Activated CD4-positive, alpha-beta memory T cell treated with anti-CD3 and anti-CD28 coated beads, Interleukin-2, amount 10 ng/mL, durations not matched to agents 7 days and 5 days (primary cell): Measurements from ENCODE around the gene COPS9. TPM values are rescaled to one million over a fixed set of nuclear protein-coding genes. Genes with fewer than 3 reads are reported as not detected.

Experiments used
- CTCF ChIA-PET: fragments of 350-600 bp; sonication (Branson Sonifier 250); formaldehyde crosslinking; loops from one replicate; lab custom pipeline; 2021; ENCODE audit warnings: antibody characterized with exemption, inconsistent platforms; lab: Charles Lee
- POLR2A ChIA-PET: fragments of 350-600 bp; sonication (Branson Sonifier 250); formaldehyde crosslinking; loops from one replicate; lab custom pipeline; 2021; ENCODE audit warnings: antibody characterized with exemption; lab: Charles Lee
- DNase-seq: peaks from one replicate; pipeline ENCODE4 v3.0.0-alpha.2; 2020
- H3K27ac Mint-ChIP-seq: one replicate; pipeline ENCODE4 v1.8.0; 2021; ENCODE audit warnings: mild to moderate bottlenecking, mixed read lengths
- H3K27me3 Mint-ChIP-seq: one replicate; pipeline ENCODE4 v1.8.0; 2021; ENCODE audit warnings: mixed read lengths
- H3K36me3 Mint-ChIP-seq: one replicate; pipeline ENCODE4 v1.8.0; 2021; ENCODE audit warnings: low read depth, mixed read lengths
- H3K4me1 Mint-ChIP-seq: one replicate; pipeline ENCODE4 v1.8.0; 2021; ENCODE audit warnings: mixed read lengths
- H3K4me3 Mint-ChIP-seq: one replicate; pipeline ENCODE4 v1.8.0; 2021; ENCODE audit warnings: mild to moderate bottlenecking, mixed read lengths
- H3K9me3 Mint-ChIP-seq: one replicate; pipeline ENCODE4 v1.8.0; 2021; ENCODE audit warnings: mixed read lengths
- total RNA-seq, 2 experiments: library from RNA; stranded (reverse); gene quantifications; one replicate each; pipeline ENCODE4 v1.2.3, GENCODE V29; 2021

The COPS9 gene
- total RNA-seq, 2 experiments from 2014 or later: 95.5 to 96.2 TPM

DNA sequence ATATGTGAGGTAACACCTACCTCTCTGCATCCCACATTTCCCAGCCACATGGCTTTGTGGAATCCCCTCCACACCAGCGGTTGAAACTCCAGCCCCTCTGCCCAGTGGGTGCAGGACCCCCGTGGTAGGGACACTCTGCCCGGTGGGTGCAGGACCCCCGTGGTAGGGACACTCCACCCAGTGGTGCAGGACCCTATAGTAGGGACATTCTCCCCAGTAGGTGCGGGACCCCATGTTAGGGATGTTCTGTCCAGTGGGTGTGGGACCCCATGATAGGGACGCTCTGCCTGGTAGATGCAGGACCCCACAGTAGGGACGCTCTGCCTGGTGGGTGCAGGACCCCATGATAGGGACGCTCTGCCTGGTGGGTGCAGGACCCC lies 11.5 kb downstream of the COPS9 start:
- DNase-seq: peak; percentile 14
- no peak overlapping the region for H3K27ac Mint-ChIP-seq
- H3K36me3 Mint-ChIP-seq: peaks cover 14% of the 10 kb centered on the region

DNA sequence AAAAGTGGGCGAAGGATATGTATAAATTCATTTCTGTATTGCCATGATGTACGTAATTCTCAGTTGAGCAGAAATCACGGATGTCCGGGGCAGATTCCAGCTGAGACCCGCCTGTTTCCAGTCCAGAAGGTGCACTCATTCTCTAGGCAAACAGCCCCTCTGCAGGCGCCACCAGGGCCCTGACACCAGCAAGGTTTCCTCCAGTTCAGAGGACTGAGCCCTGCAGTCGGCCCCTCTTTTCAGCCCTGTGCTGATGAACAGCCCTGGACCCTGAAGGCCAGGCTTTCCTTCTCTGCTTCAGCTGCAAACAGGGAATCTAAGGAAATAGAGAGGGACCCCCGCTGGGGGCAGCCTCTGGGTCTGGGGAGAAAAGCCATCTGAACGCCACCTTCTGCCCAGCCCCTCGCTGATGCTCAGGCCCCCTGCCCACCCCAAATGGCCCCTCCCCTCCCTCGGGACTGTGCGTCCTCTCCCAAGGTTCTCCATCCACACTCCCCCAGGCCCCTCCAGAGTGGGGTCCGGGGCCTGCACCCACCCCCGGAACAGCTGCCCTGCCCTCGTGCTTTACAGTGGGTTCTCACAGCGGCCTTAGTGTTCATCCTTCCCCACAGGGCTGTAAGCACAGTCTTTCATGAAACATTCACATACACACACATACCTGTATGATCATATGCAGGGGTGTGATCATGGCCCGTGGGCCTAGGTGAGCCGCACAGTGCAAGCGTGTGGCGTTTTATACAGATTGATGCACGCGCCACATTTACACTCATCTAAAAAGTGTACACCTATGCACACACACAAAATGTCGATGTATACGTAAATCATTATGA lies 12.1 kb downstream of the COPS9 start:
- DNase-seq: no peak
- Mint-ChIP-seq H3K27ac (no peak overlapping the region), H3K27me3 (peaks cover 13% of the 10 kb centered on the region), H3K9me3 (no peaks in the 10 kb centered on the region), H3K4me3 (no peak overlapping the region), H3K4me1 (peaks cover 3% of the 10 kb centered on the region), H3K36me3 (peaks cover 12% of the 10 kb centered on the region)
- CTCF ChIA-PET: no interaction called here
- POLR2A ChIA-PET: no interaction called here

More for the DNA sequence above, 11.5 kb downstream of the COPS9 start:
- no peaks in the 10 kb centered on the region for H3K9me3 Mint-ChIP-seq
- peaks cover 3% of the 10 kb centered on the region for H3K4me1 Mint-ChIP-seq
- H3K4me3 Mint-ChIP-seq: no peak overlapping the region
- ChIA-PET POLR2A (no interaction called here), CTCF (no interaction called here)
- H3K27me3 Mint-ChIP-seq: peaks cover 9% of the 10 kb centered on the region

DNA sequence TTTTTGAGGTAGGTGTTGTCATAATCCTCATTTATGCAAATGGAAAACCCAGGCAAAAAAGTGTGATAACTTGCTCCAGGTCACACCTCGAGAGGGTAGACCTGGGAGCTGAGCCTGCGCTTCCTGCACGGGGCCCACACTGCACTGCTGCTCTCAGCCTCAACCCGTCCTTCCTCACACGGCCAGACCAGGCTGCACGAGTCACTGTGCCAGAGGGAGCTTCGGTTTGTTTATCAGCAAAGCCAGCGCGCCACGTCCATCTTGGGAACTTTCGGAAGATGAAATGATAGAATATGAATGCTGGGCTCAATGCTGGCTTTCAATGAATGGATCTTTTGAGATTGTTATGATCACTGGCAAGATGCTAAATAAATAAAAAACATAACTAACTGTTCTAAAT lies 14.4 kb downstream of the COPS9 start:
- H3K27me3 Mint-ChIP-seq: peaks cover 13% of the 10 kb centered on the region
- no peak overlapping the region for H3K4me3 Mint-ChIP-seq
- no peak for DNase-seq
- no peak overlapping the region for H3K27ac Mint-ChIP-seq
- peaks cover 3% of the 10 kb centered on the region for H3K4me1 Mint-ChIP-seq
- POLR2A ChIA-PET: interaction anchor here (1.1 kb wide), 1 partner anchor 14 kb away, joined by 3 read pairs; no protein-coding TSS in a partner anchor
- H3K9me3 Mint-ChIP-seq: no peaks in the 10 kb centered on the region
- CTCF ChIA-PET: no interaction called here
- no peaks in the 10 kb centered on the region for H3K36me3 Mint-ChIP-seq

DNA sequence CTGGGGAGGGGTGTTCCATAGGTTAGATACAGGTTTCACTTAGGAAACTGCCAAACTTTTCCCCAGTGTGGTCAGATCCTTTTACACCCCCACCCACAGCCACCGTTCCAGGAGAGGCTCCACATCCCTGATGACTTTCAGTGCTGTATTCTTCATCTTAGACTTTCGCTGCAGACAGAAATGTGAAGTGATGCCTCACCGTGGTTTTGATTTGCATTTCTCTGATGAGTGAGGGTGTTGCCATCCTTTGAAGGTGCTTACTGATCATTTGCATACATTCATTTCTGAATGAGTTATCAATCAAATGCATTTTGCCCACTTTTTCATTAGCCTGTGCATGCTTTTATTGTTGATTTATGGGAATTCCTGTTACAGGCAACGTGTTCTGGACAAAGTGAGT lies 14.9 kb downstream of the COPS9 start:
- peaks cover 3% of the 10 kb centered on the region for H3K4me1 Mint-ChIP-seq
- no peak overlapping the region for H3K27ac Mint-ChIP-seq
- POLR2A ChIA-PET: interaction anchor here (0.9 kb wide), 1 partner anchor 60 kb away, joined by 3 read pairs; no protein-coding TSS in a partner anchor
- DNase-seq: no peak
- H3K4me3 Mint-ChIP-seq: no peak overlapping the region
- peaks cover 15% of the 10 kb centered on the region for H3K27me3 Mint-ChIP-seq
- H3K9me3 Mint-ChIP-seq: no peaks in the 10 kb centered on the region
- CTCF ChIA-PET: no interaction called here
- no peaks in the 10 kb centered on the region for H3K36me3 Mint-ChIP-seq

DNA sequence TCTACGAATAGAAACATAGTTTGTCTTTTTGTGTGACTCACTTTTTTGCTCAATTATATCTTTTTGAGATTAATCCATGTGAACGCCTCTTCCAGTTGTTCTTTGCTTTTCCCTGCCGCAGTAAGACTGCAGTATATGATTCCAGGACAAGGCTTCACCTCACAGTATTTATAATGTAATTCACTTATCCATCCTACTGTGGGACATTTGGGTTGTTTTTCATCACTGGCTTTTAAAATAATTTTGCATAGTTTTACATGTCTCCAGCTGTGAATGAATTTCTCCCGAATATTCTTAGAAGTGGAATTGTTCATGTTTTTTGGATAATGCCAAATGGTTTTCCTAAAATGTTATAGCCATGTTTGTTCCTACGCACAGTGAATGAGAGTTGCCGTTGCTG lies 21.9 kb downstream of the COPS9 start:
- Mint-ChIP-seq H3K27me3 (peaks cover 16% of the 10 kb centered on the region), H3K4me3 (no peak overlapping the region), H3K9me3 (no peaks in the 10 kb centered on the region), H3K4me1 (no peaks in the 10 kb centered on the region), H3K27ac (no peak overlapping the region), H3K36me3 (no peaks in the 10 kb centered on the region)
- ChIA-PET POLR2A (no interaction called here), CTCF (no interaction called here)
- no peak for DNase-seq

DNA sequence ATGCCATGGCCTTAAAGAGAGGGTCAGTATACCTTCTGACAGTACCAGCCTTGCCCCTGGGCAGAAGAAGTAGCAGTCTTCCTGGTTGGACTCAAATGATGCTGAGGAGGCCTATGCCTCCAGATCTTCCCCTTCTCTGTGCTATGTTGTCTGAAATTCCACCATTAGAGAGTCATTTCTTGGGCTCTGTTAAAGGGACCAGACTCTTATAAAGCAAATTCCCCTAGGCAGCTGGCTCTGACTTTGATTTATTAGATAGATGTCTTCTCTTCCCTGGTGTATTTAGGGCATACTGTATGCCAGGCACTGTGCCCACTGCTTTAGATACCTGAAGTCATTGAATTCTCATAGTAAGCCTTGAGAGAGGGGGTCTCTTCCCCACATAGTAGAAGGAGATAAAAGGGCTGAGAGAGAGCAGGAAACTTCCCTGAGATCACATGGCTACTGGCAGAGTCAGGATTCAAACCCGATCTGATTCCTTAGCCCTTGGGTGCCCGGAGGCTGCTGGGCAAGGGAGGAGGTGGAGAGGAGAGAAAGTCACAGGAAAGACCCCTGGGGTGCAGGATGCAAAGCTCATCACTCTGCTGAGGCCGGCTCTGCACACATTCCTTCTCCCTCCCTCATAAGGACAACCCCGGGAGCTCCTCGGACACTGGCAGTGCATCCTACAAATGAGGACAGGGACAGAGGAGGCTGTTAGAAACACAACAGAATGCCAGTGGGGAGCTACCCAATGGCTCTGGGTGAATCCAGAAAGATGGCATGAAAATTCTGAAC lies 23.0 kb downstream of the COPS9 start:
- ChIA-PET POLR2A (no interaction called here), CTCF (no interaction called here)
- H3K9me3 Mint-ChIP-seq: no peaks in the 10 kb centered on the region

DNA sequence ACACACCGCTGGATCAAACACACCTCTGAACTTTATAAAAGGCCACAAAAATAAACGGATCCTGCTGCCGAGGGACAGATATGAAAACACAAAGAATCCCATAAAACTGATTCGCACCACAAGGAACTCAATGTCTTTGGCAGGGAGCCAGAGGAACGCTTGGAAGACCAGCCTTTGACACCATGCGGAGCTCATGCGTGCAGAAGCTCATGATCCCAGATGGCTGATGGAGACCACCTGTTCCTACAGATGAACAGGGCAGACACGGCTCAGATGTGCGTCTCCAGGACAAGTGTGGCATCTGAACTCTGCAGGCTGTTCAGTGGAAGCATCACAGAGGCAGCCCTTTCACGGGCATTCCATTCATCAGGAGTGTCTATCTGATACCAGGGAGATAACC lies 24.9 kb downstream of the COPS9 start:
- Mint-ChIP-seq H3K4me1 (no peaks in the 10 kb centered on the region), H3K27ac (no peak overlapping the region), H3K36me3 (no peaks in the 10 kb centered on the region), H3K4me3 (no peak overlapping the region), H3K9me3 (no peaks in the 10 kb centered on the region), H3K27me3 (peaks cover 14% of the 10 kb centered on the region)
- DNase-seq: no peak
- POLR2A ChIA-PET: no interaction called here
- CTCF ChIA-PET: no interaction called here

More for the DNA sequence above, 23.0 kb downstream of the COPS9 start:
- DNase-seq: no peak
- Mint-ChIP-seq H3K4me3 (no peak overlapping the region), H3K27ac (no peak overlapping the region), H3K27me3 (peaks cover 16% of the 10 kb centered on the region), H3K36me3 (no peaks in the 10 kb centered on the region), H3K4me1 (no peaks in the 10 kb centered on the region)

DNA sequence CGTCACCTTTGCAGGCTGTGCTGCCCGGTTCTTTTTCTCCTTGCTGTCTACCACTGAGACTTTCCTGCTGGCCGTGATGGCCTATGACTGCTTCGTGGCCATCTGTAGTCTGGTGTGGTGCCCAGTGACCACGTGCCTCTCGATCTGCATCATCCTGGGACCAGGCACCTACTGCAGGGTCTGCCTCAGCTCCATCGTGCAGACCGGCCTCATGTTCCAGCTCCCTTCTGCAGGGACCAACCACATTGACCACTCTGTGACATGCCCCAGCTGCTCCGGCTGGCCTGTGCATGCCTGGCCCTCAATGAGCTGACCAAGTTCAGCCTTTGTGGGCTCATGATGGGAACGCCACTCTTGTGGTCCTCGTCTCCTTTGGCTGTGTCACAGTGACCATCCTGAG lies 26.7 kb downstream of the COPS9 start:
- POLR2A ChIA-PET: no interaction called here
- Mint-ChIP-seq H3K9me3 (no peaks in the 10 kb centered on the region), H3K36me3 (no peaks in the 10 kb centered on the region), H3K4me1 (no peaks in the 10 kb centered on the region), H3K27me3 (peaks cover 10% of the 10 kb centered on the region), H3K27ac (no peak overlapping the region), H3K4me3 (no peak overlapping the region)
- CTCF ChIA-PET: no interaction called here
- DNase-seq: no peak

DNA sequence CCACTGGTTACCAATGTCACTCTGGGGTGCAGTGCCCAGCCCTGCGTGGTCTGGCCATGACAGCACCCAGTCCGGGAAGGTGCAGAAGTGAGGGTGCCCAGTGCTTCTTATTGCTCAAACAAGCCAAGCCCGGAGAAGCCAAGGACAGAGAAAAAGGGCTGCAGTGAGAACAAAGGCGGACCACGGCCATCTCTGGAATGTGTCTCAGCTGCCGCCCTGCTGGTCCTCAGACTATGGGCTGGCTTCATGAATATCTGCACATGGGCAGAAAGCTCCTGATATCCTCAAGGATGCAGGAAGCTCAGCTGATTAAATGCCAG lies 28.7 kb downstream of the COPS9 start:
- ChIA-PET POLR2A (no interaction called here), CTCF (no interaction called here)
- Mint-ChIP-seq H3K9me3 (no peaks in the 10 kb centered on the region), H3K27me3 (peaks cover 6% of the 10 kb centered on the region), H3K4me3 (no peak overlapping the region), H3K4me1 (no peaks in the 10 kb centered on the region), H3K27ac (peak overlapping the region; percentile 19), H3K36me3 (no peaks in the 10 kb centered on the region)
- no peak for DNase-seq

DNA sequence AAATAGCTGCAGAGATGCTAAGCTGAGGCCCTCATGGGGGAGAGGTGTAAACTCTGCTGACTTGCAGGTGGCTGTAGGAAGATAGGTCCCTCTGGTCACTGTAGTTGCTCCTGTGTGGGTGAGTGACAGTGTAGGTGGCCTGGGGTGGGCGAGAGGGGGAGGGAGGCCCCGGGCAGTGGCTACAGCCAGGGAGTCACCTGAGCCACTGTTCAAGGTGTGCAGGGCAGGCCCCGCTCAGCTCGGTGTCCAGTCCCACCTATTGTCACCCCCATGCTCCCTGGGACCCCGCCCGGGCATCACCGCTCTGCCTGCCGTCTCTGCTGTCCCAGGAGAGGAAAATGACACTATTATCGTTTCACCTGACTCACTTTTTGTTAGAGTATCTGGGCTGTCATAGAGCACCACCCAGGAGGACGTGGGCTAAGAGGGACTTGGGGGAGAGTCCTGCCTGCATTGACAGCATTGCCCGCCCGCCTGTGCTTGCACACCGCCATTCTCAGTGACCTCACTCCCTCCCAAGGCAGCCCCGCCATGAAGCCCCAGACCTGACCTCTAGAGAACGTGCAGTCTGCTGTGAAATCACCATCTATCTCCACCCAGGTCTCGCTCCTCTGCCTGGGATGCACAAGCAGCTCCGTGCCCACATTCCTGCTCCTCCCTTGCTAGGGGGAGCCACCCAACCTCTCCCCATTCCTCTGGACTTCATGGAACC lies 29.2 kb downstream of the COPS9 start:
- H3K9me3 Mint-ChIP-seq: no peaks in the 10 kb centered on the region
- no peaks in the 10 kb centered on the region for H3K36me3 Mint-ChIP-seq
- no peak overlapping the region for H3K27ac Mint-ChIP-seq
- DNase-seq: no peak
- no peaks in the 10 kb centered on the region for H3K4me1 Mint-ChIP-seq
- POLR2A ChIA-PET: no interaction called here
- H3K4me3 Mint-ChIP-seq: no peak overlapping the region
- CTCF ChIA-PET: no interaction called here
- peaks cover 6% of the 10 kb centered on the region for H3K27me3 Mint-ChIP-seq

DNA sequence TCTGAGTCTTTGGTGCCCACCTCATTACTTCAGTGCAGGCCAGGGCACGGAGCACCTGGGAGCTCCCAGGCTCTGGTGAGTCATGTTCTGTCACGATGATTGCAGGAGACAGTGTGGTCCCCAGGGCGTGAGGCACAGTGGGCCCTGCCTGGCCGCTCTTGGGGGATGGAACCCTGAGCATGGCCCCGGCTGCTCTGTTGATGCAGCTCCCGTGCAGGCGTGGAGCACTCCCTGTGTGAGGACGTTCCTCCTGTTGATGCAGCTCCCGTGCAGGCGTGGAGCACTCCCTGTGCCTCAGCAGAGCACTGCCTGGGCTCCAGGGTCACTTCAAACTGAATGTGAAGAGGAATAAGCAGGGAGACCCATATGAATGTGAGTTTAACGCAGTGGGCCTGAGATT lies 30.1 kb downstream of the COPS9 start:
- no peak for DNase-seq
- H3K9me3 Mint-ChIP-seq: no peaks in the 10 kb centered on the region
- ChIA-PET CTCF (no interaction called here), POLR2A (no interaction called here)
- no peaks in the 10 kb centered on the region for H3K36me3 Mint-ChIP-seq
- no peak overlapping the region for H3K4me3 Mint-ChIP-seq
- H3K27me3 Mint-ChIP-seq: peaks cover 13% of the 10 kb centered on the region
- H3K4me1 Mint-ChIP-seq: no peaks in the 10 kb centered on the region
- H3K27ac Mint-ChIP-seq: no peak overlapping the region

DNA sequence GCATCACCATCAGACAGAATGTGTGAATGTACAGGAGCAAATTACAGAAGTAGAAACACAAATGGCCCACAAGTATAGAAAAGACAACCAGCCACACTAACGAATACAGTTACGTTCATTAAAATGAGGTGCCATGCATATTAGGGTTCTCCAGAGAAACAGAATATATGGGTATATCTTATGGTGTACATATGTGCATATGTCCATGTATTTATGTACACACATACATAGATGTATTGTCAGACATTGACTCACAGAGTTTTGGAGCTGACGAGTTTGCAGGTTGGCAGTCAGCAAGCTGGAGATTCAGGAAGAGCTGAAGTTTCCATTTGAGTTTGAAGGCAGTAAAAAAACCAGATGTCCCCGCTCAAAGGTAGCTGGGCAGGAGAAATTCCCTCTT lies 33.0 kb downstream of the COPS9 start:
- POLR2A ChIA-PET: no interaction called here
- Mint-ChIP-seq H3K36me3 (no peaks in the 10 kb centered on the region), H3K9me3 (no peaks in the 10 kb centered on the region), H3K27me3 (peaks cover 31% of the 10 kb centered on the region), H3K4me1 (no peaks in the 10 kb centered on the region), H3K4me3 (no peak overlapping the region), H3K27ac (no peak overlapping the region)
- DNase-seq: no peak
- CTCF ChIA-PET: interaction anchor here (1.6 kb wide), 1 partner anchor 9 kb away, joined by 3 read pairs; no protein-coding TSS in a partner anchor

DNA sequence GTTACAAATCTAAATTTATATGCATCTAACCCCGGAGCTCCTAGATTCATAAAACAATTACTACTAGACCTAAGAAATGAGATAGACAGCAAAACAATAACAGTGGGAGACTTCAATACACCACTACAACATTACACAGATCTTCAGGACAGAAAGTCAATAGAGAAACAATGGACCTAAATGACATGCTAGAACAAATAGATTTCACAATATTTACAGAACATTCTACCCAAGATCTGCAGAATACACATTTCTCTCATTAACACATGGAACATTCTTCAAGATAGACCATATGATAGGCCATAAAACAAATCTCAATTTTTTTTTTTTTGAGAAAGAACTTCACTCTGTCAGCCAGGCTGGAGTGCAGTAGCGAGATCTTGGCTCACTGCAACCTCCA lies 37.8 kb downstream of the COPS9 start:
- CTCF ChIA-PET: no interaction called here
- POLR2A ChIA-PET: no interaction called here
- no peaks in the 10 kb centered on the region for H3K9me3 Mint-ChIP-seq
- no peak for DNase-seq
- H3K4me3 Mint-ChIP-seq: no peak overlapping the region
- no peaks in the 10 kb centered on the region for H3K36me3 Mint-ChIP-seq
- H3K27me3 Mint-ChIP-seq: peaks cover 70% of the 10 kb centered on the region
- H3K27ac Mint-ChIP-seq: no peak overlapping the region
- no peaks in the 10 kb centered on the region for H3K4me1 Mint-ChIP-seq
